Peyer's patch (tissue), 4 donors: ENCODE data around the gene VAMP4.
A peak's percentile ranks its signal among the peaks of the same experiment; 100 is the strongest.

Experiments used
- POLR2A ChIP-seq, 2 donors: fragments of 450-650 bp; IDR thresholded peaks; one replicate each; pipeline ENCODE4 v1.5.1; 2017; ENCODE audit warnings: antibody characterized with exemption in 2 of 2, mild to moderate bottlenecking in 2 of 2, moderate library complexity in 2 of 2
- TF ChIP-seq, protein P1 (sequence below), 6 experiments: fragments of 450-650 bp in 4 of 6; fragments of 200-600 bp in 2 of 6; sonication (generic) in 1 of 6; IDR thresholded peaks; one replicate each; pipeline ENCODE4 v1.5.1; 2017 to 2019; ENCODE audit warnings: antibody characterized with exemption in 6 of 6, mild to moderate bottlenecking in 3 of 6, moderate library complexity in 1 of 6

DNA sequence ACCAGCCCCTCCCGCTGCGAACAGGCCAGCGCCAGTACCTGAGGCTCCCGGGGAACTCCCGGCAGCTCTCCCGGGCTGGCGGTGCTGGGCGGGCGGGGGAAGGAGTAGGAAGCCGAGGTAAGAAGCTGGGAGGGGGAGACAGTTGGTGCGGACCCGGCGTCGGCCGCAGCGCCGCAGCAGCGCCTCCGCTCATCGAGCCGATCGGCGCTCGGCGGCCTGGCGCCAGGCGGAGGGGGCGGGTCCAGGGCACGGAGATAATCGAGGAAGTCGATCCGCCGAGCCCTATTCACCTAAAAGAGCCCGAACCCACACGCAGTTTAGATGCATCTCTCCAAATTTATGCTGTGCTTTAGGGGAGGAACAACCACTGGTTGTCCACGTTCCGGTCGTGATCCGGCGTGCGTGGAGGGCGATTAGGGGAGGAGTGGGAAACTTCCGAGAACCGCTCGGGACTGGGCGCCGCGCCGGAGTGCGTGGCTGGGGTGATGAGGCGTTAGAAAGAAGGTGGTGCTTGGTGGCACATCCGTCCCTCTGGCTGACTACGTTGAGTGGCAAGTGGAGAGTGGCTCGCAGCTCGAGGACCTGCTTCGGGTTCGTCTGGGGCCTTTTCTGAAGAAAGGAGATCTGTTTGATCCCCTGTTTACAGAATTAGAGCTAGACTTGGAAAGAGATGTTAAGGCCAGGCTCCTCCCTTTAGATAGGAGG lies at the start of gene VAMP4:
- TF ChIP-seq, protein P1, sequence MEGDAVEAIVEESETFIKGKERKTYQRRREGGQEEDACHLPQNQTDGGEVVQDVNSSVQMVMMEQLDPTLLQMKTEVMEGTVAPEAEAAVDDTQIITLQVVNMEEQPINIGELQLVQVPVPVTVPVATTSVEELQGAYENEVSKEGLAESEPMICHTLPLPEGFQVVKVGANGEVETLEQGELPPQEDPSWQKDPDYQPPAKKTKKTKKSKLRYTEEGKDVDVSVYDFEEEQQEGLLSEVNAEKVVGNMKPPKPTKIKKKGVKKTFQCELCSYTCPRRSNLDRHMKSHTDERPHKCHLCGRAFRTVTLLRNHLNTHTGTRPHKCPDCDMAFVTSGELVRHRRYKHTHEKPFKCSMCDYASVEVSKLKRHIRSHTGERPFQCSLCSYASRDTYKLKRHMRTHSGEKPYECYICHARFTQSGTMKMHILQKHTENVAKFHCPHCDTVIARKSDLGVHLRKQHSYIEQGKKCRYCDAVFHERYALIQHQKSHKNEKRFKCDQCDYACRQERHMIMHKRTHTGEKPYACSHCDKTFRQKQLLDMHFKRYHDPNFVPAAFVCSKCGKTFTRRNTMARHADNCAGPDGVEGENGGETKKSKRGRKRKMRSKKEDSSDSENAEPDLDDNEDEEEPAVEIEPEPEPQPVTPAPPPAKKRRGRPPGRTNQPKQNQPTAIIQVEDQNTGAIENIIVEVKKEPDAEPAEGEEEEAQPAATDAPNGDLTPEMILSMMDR (IDR thresholded peaks at IDR 0.05): peak in 1 of 6 experiments; percentile 15
- TF ChIP-seq POLR2A (IDR thresholded peaks at IDR 0.05): peak; percentile 76 to 84
